Coronary artery (tissue), 2 donors: ENCODE data around the gene GLIS2.
"Not testable (repeated sequence)": the region's sequence is repeated elsewhere in the genome, so short reads cannot be mapped to it uniquely, and the experiment has no call there.

Source experiments
- DNase-seq: peaks from one replicate; pipeline ENCODE4 v3.0.0-alpha.2; 2017; ENCODE audit warnings: low spot score
- H3K27ac ChIP-seq, 2 donors: fragments of 200-600 bp; sonication (generic); one replicate each; pipeline ENCODE4 v1.5.1; 2016 to 2019
- H3K4me3 ChIP-seq: fragments of 200-600 bp; sonication (generic); 2 replicates; pipeline ENCODE4 v1.5.1; 2016; ENCODE audit warnings: mild to moderate bottlenecking, moderate library complexity
- TF ChIP-seq, protein P1 (sequence below): fragments of 200-600 bp; sonication (generic); IDR thresholded peaks from one replicate; pipeline ENCODE4 v1.5.1; 2019; ENCODE audit warnings: antibody characterized with exemption

The GLIS2 gene

DNA sequence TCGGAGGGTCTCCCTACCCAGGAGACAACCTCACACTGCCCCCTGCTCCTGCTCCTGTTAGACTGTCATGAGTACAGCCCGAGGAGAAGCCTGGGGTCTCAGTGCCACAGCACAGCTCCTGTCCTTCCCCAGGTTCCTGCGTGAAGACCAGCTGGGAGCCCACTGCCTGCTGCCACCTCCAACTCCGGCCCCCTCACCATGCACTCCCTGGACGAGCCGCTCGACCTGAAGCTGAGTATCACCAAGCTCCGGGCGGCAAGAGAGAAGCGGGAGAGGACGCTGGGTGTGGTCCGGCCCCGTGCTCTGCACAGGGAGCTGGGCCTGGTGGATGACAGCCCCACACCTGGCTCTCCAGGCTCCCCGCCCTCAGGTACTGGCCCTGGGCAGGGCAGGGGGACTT, 16.2 kb downstream of the GLIS2 start:
- Histone ChIP-seq H3K4me3 (no peak overlapping the region), H3K27ac (no peak overlapping the region)
- DNase-seq = no peak
- TF ChIP-seq, protein P1, sequence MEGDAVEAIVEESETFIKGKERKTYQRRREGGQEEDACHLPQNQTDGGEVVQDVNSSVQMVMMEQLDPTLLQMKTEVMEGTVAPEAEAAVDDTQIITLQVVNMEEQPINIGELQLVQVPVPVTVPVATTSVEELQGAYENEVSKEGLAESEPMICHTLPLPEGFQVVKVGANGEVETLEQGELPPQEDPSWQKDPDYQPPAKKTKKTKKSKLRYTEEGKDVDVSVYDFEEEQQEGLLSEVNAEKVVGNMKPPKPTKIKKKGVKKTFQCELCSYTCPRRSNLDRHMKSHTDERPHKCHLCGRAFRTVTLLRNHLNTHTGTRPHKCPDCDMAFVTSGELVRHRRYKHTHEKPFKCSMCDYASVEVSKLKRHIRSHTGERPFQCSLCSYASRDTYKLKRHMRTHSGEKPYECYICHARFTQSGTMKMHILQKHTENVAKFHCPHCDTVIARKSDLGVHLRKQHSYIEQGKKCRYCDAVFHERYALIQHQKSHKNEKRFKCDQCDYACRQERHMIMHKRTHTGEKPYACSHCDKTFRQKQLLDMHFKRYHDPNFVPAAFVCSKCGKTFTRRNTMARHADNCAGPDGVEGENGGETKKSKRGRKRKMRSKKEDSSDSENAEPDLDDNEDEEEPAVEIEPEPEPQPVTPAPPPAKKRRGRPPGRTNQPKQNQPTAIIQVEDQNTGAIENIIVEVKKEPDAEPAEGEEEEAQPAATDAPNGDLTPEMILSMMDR = no peak

DNA sequence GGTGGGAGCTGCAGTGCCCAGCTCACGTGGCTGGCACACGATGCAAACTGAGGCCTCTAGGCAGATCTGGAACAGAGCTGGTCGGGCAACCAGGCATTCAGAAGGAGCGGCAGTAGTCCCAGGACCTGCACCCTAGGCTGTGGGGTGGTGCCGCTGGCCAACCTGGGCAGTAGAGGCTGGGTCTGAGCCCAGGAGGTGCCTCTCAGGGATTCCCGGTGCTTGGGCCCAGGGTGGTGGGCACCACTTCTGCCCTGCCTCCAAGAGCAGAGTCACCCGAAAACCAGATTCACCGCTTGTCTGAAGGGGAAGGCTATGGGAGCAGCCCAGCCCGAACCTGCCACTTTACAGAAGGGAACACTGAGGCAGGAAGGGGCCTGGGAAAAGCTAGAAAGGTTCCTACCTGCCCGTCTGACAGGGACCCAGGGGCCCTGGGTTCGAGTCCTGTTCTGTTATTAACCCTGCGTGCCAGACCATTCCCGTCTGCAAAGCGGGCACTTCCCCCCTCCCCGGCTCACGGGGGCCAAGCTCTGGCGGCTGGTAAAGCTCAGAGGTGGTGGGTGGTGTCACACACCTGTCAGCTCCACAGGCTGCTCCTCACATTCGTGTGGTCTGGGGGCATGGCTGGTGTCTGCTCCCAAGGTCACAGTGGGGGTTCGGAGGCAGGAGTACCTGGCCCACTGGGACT, 16.9 kb downstream of the GLIS2 start:
- DNase-seq = no peak
- no peak overlapping the region for H3K27ac ChIP-seq
- TF ChIP-seq, protein P1 = no peak

DNA sequence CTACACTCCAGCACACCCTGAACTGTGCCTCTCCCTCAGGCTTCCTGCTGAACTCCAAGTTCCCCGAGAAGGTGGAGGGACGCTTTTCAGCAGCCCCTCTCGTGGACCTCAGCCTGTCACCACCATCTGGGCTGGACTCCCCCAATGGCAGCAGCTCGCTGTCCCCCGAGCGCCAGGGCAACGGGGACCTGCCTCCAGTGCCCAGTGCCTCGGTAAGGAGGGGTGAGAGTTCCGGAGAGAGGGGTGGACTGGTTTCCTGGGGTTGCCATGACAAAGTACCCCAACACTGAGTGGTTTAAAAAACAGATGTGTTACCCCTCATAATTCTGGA, 17.4 kb downstream of the GLIS2 start:
- TF ChIP-seq, protein P1 = no peak
- no peak for DNase-seq
- no peak overlapping the region for H3K27ac ChIP-seq
- H3K4me3 ChIP-seq = no peak overlapping the region

More for the DNA sequence above, 16.9 kb downstream of the GLIS2 start:
- H3K4me3 ChIP-seq = no peak overlapping the region

DNA sequence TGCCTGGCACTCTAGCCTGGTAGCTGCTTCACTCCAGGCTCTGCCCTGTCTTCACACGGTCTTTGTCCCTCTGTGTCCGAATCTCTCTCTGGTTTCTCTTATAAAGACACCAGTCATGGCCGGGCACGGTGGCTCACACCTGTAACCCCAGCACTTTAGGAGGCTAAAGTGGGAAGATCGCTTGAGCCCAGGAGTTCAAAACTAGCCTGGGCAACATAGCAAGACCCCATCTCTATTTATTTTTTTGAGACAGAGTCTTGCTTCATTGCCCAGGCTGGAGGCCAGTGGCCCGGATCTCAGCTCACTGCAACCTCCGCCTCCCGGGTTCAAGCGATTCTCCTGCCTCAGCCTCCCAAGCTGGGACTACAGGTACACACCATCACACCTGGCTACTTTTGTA, 17.8 kb downstream of the GLIS2 start:
- DNase-seq, H3K27ac ChIP-seq, H3K4me3 ChIP-seq: not testable (repeated sequence)

DNA sequence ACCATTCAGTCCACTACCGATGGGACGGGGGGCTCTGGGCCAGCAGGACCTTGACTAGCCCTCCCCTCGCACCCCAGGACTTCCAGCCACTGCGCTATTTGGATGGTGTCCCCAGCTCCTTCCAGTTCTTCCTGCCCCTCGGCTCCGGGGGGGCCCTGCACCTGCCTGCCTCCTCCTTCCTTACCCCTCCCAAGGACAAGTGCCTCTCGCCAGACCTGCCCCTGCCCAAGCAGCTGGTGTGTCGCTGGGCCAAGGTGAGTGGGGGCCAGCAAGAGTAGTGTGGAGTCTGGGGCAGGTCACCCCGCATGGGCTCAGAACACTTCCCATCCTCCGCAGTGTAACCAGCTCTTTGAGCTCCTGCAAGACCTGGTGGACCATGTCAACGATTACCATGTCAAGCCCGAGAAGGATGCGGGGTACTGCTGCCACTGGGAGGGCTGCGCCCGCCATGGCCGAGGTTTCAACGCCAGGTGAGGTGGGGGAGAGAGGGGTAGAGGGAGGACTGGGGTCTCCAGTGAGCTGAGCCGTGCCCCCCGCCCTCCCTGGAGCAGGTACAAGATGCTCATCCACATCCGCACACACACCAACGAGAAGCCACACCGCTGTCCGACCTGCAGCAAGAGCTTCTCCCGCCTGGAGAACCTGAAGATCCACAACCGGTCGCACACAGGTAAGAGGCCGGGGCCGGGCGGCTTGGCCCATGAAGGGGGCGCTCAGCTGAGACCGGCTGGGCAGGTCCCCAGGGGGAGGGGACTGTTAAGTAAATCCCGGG, 19.0 kb downstream of the GLIS2 start:
- Histone ChIP-seq H3K4me3 (no peak overlapping the region), H3K27ac (no peak overlapping the region)
- no peak for DNase-seq
- TF ChIP-seq, protein P1 = no peak

DNA sequence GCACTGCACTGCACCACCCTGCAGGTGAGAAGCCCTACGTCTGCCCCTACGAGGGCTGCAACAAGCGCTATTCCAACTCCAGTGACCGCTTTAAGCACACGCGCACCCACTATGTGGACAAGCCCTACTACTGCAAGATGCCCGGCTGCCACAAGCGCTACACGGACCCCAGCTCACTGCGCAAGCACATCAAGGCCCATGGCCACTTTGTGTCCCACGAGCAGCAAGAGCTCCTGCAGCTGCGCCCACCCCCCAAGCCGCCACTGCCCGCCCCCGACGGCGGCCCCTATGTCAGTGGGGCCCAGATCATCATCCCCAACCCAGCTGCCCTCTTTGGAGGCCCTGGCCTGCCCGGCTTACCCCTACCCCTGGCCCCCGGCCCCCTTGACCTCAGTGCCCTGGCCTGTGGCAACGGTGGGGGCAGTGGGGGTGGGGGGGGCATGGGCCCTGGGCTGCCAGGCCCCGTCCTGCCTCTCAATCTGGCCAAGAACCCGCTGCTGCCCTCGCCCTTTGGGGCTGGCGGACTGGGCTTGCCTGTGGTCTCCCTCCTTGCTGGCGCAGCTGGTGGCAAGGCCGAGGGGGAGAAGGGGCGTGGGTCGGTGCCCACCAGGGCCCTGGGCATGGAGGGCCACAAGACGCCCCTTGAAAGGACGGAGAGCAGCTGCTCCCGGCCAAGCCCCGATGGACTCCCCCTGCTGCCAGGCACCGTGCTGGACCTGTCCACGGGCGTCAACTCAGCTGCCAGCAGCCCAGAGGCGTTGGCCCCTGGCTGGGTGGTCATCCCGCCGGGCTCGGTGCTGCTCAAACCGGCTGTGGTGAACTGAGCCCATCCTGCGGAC, 21.1 kb downstream of the GLIS2 start:
- Histone ChIP-seq H3K27ac (no peak overlapping the region), H3K4me3 (no peak overlapping the region)
- TF ChIP-seq, protein P1 = no peak
- DNase-seq = no peak

DNA sequence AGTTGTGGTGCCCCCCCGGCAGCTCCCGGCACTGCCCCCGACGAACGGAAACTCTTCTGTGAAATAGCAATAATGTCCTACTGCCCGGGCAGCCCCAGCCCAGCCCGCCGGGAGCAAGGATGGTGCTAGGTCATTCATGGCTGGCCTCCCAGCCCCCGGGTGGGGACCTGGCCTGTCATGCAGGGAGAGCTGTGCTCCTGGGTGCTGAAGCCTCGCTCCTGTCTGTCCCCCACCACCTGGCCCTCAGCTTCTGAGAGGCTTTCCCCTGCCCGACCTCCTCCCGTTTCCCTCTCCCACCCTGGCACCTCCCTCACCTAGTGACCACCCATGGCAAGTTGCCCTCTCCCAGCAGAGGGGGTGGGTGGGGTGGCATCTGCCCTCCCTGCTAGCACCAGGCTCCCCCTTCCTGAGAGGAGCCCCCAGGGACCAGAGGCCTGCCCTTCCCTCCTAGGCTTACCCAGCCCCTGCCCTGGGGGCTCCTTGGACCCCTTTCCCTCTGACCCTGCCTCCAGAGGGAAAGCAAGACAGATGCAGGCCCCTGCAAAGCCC, 21.7 kb downstream of the GLIS2 start:
- H3K27ac ChIP-seq = no peak overlapping the region
- DNase-seq = no peak

More for the DNA sequence above, 21.7 kb downstream of the GLIS2 start:
- TF ChIP-seq, protein P1 = no peak
- no peak overlapping the region for H3K4me3 ChIP-seq
